ENCODE data around the gene ACTR2.
"Not testable (repeated sequence)": the region's sequence is repeated elsewhere in the genome, so short reads cannot be mapped to it uniquely, and the experiment has no call there.

The ACTR2 gene

DNA sequence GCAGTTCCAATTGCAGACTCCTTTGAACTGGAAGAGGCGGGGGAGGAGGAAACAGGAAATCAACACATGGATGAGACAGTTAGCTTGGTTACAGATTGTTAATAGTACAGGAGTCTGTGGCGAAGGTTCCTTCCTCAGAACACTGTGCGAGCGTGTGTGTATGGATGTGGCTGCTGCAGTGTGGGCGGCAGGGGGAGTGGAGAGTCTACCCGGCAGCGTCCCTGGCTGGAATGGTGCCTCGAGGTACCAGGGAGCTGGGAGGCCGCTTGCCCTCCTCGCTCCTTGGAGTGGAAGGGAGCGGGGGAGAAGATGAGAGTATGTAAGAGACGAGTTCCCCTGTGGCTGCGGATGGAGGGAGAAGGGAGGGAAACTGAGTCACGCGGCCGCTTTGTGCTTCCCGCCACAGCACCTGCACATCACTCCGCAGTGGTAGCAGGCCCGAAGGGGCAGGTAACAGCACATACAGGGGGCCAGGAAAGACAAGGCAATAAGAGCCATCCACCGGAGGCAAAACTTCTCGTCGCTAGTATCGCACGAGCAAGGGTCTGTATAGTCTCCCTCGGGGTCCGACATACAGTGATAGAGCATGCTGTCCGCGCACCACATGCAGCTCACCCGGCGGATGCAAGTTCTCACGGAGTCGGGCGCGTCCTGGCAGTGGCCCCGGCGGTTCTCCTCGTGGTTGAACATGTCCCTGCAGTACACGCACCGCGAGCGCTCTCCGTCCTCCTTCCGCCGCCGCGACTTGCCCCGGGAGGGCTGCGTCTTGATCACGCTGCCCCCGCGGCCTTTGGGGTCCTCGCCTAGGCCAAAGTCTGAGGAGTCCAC is 85.7 kb downstream of the ACTR2 start:
- no peak for TF ChIP-seq CTCF (IDR thresholded peaks at IDR 0.05; ENCODE audit: low read depth, low read length)
- H3K4me3 ChIP-seq (ENCODE audit: low read depth, low read length) = no peak overlapping the region

- no peak overlapping the region for H3K4me3 ChIP-seq (ENCODE audit: low read depth, low read length)
- no peak for TF ChIP-seq CTCF (IDR thresholded peaks at IDR 0.05; ENCODE audit: low read depth, low read length)
Observed at GRCh38 chr2:65313954-65314256, 86.3 kb downstream of the ACTR2 start.

GRCh38 chr2:65314801-65315441 is 87.3 kb downstream of the ACTR2 start:
- H3K4me3 ChIP-seq (ENCODE audit: low read depth, low read length) = no peak overlapping the region
- no peak for TF ChIP-seq CTCF (IDR thresholded peaks at IDR 0.05; ENCODE audit: low read depth, low read length)

DNA sequence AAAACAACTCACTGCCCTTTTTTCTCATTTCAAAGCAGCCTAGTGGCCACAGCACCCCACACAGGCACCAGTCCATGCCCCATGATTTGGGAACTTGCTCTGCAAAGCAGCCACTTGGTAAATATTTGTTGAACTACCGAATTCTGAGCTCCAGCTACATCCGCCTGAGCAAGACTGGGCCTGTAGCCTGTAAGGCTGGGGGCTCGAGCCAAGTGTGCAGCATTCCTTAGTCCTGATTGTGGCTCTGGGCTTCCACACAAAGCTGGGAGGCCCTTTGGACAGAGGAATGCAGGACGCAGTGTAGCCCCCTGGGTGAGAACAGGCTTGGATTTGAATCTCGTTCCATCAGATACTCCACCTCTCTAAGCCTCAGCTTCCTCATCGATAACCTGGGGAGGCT is 88.4 kb downstream of the ACTR2 start:
- no peak overlapping the region for H3K4me3 ChIP-seq (ENCODE audit: low read depth, low read length)
- no peak for TF ChIP-seq CTCF (IDR thresholded peaks at IDR 0.05; ENCODE audit: low read depth, low read length)

DNA sequence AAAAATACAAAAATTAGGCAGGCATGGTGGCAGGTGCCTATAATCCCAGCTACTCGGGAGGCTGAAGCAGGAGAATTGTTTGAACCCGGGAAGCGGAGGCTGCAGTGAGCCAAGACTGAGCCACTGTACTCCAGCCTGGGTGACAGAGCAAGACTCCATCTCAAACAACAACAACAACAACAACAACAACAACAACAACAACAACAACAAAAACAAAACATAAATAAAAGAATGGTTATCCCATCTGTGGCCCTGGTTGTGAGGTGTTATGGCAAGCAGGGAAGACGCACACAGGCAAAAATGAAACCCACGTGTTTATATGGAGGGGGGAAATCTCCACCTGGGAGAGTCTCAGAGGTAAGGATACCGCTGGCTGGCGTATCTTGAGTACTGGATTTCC is 89.7 kb downstream of the ACTR2 start:
- H3K4me3 ChIP-seq (ENCODE audit: low read depth, low read length) = not testable (repeated sequence)

DNA sequence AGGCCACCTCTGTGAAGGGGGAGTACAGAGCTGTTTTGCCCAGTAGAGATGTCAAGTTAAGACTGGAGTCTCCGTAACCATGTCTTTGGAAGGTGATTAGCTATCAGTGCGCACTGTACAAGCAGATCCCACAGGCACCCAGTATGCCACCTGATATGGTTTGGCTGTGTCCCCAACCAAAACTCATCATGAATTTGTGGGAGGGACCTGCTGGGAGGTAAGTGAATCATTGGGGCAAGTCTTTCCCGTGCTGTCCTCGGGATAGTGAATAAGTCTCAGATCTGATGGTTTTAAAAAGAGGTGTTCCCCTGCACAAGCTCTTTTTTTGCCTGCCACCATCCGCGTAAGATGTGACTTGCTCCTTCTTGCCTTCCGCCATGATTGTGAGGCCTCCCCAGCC is 90.2 kb downstream of the ACTR2 start:
- no peak for TF ChIP-seq CTCF (IDR thresholded peaks at IDR 0.05; ENCODE audit: low read depth, low read length)
- no peak overlapping the region for H3K4me3 ChIP-seq (ENCODE audit: low read depth, low read length)

- no peak for TF ChIP-seq CTCF (IDR thresholded peaks at IDR 0.05; ENCODE audit: low read depth, low read length)
- no peak overlapping the region for H3K4me3 ChIP-seq (ENCODE audit: low read depth, low read length)
Observed at GRCh38 chr2:65319072-65319673, 91.5 kb downstream of the ACTR2 start.
